GM18517 (cell line): ENCODE measurements around the gene GNAZ.
"Not testable (repeated sequence)": the region's sequence is repeated elsewhere in the genome, so short reads cannot be mapped to it uniquely, and the experiment has no call there.

Experiments
- ATAC-seq: cut with Tn5 transposase; IDR thresholded peaks from one replicate; pipeline ENCODE4 v1.9.1; 2021; ENCODE audit warnings: mild to moderate bottlenecking, moderate library complexity; ENCODE audit not compliant: unreplicated experiment

Gene GNAZ

DNA sequence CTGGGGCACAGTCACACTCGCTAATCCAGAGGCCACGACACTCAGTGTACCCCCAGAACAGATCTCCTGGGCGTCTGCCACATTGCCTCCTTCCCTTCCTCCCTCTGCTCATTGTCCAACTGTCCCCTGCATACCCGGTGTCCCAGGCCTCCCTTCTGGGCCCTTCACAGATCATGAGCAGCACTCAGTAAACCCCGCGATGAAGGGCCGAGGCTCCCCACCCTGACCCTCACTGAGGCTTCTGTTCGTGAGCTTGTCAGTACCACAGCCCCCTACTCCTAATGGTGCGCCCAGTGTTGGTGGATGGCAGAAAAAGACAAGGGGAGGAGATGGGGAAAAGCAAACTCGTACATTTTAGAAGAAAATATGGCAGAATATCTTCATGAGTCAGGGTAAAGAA is 58.8 kb downstream of the GNAZ start:
- ATAC-seq: no peak

DNA sequence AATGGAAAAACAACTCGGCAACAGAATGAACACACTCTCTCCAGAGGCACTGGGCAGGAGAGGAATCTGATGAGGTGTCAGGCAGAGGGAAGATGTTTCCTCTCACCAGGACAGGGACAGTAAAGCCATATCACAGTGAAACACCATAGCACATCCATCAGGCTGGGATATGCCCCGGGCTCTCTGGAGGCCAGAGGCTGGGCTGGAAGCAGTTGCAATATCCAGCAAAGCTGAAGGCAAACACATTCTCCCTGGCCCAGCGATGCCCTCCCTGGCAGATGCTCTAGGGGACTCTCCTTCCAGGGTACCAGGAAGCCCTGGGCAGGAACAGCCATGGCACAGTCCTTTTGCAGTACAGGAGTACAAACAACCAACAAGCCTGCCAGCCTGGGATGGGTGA is 60.4 kb downstream of the GNAZ start:
- ATAC-seq: no peak

- ATAC-seq: no peak
Measured at GRCh38 chr22:23131931-23132330, 61.6 kb downstream of the GNAZ start.

DNA sequence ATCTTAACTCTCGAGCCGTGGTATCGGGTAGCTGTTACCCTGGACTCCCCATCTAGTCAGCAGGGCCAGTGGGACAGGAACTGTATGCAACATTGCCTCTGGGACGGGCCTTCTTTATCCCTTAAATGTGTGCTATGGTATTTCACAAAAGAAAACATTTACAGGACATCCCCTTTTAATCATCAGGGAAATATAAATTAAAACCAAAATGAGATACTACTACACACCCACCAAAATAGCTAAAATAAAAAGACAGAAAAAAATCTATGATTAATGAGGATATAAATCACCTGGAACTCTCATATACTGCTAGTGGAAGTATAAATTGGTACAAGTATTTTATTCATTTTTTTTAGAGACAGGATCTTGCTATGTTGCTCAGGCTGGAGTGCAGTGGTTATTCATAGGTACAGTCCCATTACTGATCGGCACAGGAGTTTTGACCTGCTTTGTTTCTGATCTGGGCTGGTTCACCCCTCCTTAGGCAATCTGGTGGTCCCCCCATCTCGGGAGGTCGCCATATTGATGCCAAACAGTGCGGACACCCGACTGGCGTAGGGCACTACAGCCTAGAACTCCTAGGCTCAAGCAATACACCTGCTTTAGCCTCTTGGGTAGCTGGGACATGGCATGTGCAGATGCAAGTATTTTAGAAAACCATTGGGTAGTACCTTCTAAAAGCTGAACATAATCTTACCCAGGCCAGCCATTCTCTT is 62.2 kb downstream of the GNAZ start:
- no peak for ATAC-seq

- no peak for ATAC-seq
Measured at GRCh38 chr22:23133922-23134321, 63.6 kb downstream of the GNAZ start.

- ATAC-seq: not testable (repeated sequence)
Measured at GRCh38 chr22:23136991-23137390, 66.7 kb downstream of the GNAZ start.

DNA sequence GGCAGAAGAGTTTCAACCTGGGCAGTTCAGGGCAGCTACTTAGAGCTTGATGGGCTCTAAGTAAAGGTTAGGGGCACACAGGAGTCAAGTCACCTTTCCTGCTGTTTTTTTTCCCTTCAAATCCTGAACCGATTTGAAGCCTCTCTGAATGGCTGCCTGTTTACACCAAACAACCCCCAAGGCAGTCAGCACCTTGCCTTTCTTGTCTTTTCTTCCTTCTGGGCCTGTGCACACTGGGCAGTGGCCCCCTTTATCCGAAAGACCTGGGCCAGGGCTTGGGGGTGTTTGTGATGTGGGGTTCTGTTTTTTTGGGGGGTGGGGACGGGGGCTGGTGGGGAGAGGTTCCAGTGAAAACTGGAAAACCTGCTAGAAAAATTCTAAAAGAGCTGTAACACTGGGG is 67.1 kb downstream of the GNAZ start:
- no peak for ATAC-seq

DNA sequence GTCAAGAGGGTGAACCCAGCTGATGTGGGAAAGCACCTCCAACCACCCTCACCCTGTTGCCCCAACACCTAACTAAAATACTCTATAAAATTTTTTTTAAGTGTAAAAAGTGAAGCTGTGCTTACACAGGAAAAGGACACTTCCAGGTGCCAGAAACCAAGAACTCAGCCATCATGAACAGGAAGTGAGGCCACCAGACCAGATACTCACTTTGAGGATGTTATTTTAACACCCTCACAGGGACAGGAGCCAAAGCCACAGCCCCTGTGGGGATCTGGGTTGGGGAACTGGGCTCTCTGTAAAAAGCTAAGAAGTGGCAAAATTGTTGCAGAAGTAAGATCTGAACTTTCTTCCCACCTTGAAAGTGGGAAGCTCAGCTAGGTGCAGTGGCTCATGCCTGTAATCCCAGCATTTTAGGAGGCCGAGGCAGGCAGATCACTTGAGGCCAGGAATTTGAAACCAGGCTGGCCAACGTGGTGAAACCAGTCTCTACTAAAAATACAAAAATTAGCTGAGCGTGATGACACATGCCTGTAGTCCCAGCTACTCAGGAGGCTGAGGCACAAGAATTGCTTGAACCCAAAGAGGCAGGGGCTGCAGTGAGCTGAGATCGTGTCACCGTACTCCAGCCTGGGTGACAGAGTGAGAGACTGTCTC is 67.7 kb downstream of the GNAZ start:
- peak; percentile 42 for ATAC-seq

GRCh38 chr22:23138584-23139435 is 68.5 kb downstream of the GNAZ start:
- ATAC-seq: no peak

GRCh38 chr22:23140385-23140784 is 70.1 kb downstream of the GNAZ start:
- ATAC-seq: no peak

DNA sequence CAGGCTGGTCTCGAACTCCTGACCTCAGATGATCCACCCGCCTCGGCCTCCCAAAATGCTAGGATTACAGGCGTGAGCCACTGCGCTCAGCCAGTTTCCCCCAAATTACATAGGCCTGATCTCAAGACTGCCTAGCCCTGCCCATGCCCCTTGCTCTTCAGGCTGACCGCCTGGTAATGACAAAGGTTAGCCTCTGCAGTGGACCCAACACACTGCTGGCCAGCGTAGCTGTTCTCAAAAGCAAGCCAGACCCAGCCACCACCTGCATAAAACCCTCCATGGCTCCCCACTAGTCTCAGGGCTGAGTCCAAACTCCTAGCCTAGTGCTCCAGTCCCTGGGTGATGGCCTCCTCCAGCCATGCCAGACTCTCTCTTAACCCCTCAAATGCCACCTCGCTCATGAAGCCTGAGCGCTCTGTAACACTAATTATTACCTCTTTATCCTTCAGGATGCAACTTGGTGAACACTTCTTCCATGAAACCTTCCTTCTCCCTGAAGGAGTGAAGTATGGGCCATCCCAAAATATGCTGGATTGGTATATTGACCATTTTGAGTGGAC is 72.3 kb downstream of the GNAZ start:
- no peak for ATAC-seq

DNA sequence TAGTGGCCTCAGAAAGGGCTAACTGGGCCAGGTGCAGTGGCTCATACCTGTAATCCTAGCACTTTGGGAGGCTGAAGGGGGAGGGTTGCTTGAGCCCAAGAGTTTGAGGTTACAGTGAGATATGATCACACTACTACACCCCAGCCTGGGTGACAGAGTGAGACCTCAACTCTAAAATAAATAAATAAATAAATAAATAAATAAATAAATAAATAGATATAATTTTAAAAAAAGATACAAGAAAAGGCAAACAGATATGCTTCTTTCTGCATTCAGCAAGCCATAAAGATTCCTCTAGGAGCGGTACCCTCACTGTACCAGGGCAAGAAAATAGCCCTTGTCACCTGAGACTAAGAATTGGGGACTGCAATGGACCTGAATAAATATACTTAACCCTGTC is 72.8 kb downstream of the GNAZ start:
- ATAC-seq: no peak

GRCh38 chr22:23144432-23144831 is 74.1 kb downstream of the GNAZ start:
- ATAC-seq: no peak

- ATAC-seq: peak; percentile 56
Measured at GRCh38 chr22:23144932-23145877, 74.9 kb downstream of the GNAZ start, which contains the start of gene RAB36. RAB36 (plus strand) TSS chr22:23145477; CDS start chr22:23146617, 1,140 bp downstream.

DNA sequence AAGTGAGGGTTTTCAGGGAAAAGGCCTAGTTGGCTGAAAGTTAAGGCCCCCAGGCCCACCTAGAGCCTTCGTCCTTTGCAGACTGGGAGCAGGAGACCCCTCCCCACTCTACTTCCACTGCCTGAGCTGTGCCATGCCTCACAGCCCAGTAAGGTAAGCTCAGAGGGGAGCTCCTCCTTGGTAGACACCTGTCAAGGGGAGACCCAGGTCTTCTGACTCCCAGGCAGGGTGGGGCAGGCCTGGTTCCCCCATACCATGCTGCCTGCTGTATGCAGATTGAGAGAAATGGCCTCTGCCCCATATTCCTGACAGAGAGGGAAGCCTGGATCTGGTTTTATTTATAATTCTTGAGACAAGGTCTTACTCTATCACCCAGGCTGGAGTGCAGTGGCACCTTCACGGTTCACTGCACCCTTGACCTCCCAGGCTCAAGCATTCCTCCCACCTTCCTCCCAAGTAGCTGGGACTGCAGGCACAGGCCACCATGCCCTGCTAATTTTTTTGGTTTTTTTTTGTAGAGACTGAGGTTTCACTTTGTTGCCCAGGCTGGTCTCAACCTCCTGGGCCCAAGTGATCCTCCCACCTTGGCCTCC is 75.7 kb downstream of the GNAZ start:
- no peak for ATAC-seq

GRCh38 chr22:23146478-23147205 is 76.3 kb downstream of the GNAZ start:
- ATAC-seq: no peak

GRCh38 chr22:23147617-23148387 is 77.5 kb downstream of the GNAZ start:
- no peak for ATAC-seq

- no peak for ATAC-seq
Measured at GRCh38 chr22:23149743-23150238, 79.5 kb downstream of the GNAZ start.
